OCI-LY1 (cell line): Measurements from ENCODE around the gene NBPF6.
"Not testable (repeated sequence)": the region's sequence is repeated elsewhere in the genome, so short reads cannot be mapped to it uniquely, and the experiment has no call there.

Source experiments
- EZH2 ChIP-seq: fragments of 200-600 bp; sonication (generic), shearing (Covaris generic); IDR thresholded peaks from 2 replicates; pipeline ENCODE4 v1.8.0; 2017; ENCODE audit warnings: borderline replicate concordance, mixed run types, mild to moderate bottlenecking, antibody characterized with exemption, low read length, moderate library complexity, mixed read lengths
- TF ChIP-seq, protein P1 (sequence below): fragments of 200-600 bp; sonication (generic), shearing (Covaris generic); IDR thresholded peaks from 2 replicates; pipeline ENCODE4 v1.5.1; 2017; ENCODE audit warnings: mild to moderate bottlenecking, antibody characterized with exemption, low read length, moderate library complexity, mixed read lengths

DNA sequence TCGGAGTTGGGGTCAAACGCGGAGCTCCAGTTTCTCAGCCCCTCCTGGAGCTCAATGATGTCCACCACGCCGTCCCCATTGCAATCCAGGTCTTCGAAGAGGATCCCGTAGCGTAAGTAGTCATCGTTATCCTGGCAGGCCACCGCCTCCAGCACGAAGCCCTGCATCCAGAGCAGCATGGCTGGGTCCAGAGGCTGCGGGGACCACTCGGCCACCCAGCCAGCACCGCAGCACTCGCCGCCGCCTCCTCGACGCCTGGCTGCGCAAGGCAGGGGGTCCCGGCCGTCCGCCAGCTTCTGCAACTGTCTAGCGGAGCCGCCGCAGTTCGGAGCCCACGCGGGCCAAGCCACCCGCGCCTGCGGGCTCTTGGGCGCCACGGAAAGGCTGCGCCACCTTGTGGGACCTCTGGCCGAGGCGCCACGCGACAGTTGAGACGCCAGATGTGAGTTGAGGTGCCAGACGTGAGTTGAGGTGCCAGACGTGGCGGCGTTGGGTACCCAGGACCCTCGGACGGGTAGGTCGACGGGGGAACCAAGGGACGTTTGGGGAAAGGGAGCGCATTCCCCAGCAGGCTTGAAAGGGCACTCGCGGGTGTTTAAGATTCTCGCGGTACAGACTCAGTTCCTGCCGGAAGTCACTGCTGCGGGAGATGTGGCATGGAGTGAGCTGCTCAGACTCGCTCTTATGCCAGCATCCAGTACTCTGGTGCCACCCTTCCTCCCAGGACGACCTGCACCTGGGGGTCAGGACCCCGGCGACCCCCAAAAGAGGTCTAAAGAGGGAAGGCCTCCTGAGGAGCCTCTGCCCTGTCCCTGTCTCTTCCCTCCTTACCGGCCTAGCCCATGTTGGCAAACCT, 28.9 kb upstream of the NBPF6 start:
- TF ChIP-seq, protein P1, sequence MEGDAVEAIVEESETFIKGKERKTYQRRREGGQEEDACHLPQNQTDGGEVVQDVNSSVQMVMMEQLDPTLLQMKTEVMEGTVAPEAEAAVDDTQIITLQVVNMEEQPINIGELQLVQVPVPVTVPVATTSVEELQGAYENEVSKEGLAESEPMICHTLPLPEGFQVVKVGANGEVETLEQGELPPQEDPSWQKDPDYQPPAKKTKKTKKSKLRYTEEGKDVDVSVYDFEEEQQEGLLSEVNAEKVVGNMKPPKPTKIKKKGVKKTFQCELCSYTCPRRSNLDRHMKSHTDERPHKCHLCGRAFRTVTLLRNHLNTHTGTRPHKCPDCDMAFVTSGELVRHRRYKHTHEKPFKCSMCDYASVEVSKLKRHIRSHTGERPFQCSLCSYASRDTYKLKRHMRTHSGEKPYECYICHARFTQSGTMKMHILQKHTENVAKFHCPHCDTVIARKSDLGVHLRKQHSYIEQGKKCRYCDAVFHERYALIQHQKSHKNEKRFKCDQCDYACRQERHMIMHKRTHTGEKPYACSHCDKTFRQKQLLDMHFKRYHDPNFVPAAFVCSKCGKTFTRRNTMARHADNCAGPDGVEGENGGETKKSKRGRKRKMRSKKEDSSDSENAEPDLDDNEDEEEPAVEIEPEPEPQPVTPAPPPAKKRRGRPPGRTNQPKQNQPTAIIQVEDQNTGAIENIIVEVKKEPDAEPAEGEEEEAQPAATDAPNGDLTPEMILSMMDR, result not testable (repeated sequence)
- TF ChIP-seq EZH2, result not testable (repeated sequence)
